Measurements from ENCODE around the gene GLP2R.
"Not testable (repeated sequence)": the region's sequence is repeated elsewhere in the genome, so short reads cannot be mapped to it uniquely, and the experiment has no call there.

Gene GLP2R

GRCh38 chr17:9900784-9901183 is 75.1 kb downstream of the GLP2R start:
- no peak for DNase-seq

DNA sequence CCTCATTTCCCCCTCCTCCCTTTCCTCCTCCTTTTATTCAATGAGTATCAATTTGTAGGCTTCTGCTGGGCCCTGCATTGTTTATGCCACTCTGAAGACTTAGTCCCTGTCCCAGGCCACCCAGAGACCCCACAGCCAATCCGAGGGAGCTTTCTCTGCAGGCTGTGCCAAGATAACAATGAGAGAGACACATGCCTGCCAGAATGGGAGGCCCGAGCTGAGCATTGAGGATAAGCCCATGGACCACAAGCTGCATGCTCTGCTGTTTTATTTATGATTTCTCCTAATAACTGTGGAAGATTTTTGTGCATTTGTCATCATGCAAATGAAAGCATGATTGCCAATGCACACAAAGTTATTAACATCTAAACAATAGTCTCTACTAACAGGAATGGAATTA is 76.4 kb downstream of the GLP2R start:
- DNase-seq = no peak

- DNase-seq = no peak
Measured at GRCh38 chr17:9904277-9905077, 78.8 kb downstream of the GLP2R start.

DNA sequence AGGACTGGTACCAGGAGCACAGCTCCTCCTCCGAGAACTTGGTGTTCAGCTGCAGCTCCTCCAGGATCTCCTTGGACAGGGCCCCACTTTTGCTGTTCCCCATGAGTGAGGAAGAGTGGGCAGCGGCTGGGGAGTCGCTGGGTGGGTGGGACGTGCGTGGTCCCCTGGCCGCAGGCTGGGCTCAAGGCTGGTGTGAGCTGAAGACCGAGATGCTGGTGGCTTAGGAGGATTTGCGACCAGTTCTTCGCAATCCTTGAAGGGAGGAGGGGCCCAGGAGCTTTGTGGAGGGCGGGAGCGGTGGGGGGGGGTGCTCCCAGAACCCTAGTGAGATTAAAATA is 79.3 kb downstream of the GLP2R start, which contains the start of gene RCVRN:
Gene RCVRN (minus strand): TSS at position 194 of the 338 bp plus-strand sequence. CDS start 91 bp downstream, at position 103.
- no peak for DNase-seq

DNA sequence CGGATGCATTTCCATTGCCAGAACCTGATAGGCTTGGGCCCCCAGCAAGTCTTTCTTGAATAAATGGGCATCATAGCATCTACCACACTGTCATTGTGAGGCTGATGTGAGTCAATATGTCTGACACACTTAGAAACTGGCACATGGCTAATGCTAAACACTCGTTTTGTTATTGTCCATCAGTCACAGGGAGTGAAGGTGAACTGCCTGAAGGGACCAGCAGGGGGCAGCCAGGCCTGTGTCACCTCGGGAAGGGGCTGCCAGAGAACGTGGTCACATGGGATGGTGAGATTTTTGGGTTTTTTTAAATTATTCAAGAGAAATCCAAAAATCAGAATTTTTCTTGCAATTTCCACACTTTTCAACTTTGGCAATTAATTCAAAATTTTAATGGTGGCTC is 80.2 kb downstream of the GLP2R start:
- peak; percentile 59 for DNase-seq

DNA sequence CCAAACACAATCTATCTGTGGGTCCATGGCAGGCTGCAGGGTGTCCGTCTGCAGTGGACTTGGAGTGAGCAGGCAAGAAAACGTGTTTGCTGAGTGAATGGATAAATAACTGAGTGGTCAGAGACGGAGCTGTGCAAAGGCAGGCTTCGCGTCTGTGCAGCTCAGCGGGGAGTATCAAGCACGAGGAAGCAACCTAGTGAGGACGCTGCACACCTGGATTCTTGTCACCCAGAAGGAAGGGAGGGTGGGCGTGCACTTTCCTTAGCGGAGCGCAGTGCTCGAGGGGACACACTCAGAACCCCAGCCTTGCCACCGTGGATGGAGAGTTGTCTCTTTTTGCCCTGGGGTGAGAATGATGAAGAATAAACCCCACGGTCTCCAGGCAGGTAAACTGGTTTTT is 80.9 kb downstream of the GLP2R start:
- no peak for DNase-seq

DNA sequence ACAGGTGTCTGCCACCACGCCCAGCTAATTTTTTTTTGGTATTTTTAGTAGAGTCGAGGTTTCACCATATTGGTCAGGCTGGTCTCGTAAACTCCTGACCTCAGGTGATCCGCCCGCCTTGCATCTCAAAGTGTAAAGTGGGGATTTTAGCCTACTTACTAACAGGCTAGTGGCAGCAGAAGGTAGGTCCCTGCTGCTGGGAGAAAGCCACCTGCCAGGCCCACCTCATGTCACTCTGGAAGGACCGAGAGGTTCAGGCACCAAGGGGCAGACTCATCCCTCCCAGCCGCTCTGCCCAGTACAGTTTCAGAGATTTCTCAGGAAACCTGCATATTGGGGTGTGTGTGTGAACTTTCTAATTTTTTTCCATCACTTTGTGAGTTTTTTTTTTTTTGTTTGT is 81.4 kb downstream of the GLP2R start:
- DNase-seq = no peak

- DNase-seq = no peak
Measured at GRCh38 chr17:9907883-9908648, 82.3 kb downstream of the GLP2R start.

DNA sequence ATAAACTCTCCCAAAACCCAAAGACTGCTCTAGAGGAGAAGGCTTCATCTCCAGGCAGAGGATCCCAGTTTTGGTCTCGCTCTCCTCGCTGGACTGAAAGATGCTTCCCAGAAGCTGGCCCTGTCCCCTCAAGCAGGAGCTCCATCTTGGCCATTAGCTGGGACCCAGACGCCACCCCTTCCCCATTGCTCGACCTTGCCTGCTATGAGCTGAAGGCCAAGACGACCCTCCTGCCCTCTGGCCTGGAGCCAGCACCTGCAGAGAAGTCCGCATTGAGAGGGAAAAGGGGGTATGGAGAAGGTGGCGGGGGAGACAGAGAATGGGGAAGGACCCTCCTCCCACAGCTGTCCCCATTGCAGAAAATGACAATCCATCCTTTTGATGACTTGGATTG is 82.9 kb downstream of the GLP2R start:
- no peak for DNase-seq

DNA sequence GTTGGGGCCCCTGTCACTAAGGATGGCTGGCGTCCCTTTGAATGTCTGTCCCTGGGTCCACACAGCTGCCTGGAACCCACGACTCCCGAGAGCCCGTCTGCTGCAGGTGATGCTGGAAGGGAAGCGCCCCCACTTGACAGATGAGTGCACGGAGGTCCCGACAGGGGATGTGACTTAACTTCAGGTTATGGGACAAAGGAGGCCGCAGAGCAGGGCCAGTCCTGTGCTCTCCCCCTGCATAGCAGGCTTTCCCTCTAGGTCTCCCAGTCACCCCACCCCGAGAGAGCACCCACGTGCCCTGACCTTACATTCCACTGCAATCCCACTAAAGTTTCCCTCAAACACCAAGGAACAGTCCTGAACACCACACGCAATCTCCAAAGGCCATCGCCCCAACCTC is 85.4 kb downstream of the GLP2R start:
- no peak for DNase-seq

DNA sequence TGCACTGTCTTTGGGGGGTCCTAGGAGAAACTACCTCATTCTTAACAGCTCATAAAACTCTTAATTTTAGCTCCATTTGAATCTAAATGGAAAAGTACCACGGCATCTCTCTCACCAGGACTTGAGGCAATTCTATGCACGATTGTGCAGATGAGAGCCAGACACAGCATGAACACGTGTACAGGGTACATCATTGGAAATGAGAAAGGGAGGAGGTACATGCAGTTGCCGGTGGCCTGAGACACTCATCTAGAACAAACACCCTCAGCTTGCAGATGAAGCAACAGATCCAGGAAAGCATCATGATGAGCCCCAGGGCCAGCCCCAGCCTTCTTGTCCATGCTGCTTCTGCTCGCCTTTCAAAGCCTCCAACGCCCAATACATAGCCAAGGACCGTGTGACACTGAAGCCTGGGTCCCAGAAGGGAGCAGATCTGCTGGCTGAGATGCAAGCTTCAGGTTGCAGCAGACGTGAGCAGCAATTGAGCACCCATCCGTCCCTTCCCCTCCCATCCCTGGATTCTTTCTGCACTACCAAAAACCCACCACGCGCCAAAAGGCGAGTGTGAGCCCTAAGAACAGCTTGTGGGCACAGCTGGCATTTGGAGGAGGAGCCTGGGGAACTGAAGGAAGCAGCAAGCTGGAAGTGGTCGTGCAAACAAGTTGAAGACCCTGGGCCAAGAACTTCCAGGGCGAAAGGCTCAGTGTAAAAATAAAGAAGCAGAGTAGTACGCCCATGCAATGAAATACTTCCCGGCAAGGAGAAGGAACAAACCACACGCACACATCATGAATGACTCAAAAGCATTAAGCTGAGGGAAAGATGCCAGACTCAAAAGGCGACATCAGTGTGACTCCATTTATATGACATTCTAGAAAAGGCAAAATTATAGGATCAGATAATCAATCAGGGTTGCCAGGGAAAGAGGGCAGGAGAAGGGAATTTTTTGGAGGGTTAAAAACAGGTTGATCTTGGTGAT is 86.7 kb downstream of the GLP2R start:
- DNase-seq = no peak

- DNase-seq = no peak
Measured at GRCh38 chr17:9913476-9913875, 87.8 kb downstream of the GLP2R start.

GRCh38 chr17:9916108-9916507 is 90.4 kb downstream of the GLP2R start:
- no peak for DNase-seq

DNA sequence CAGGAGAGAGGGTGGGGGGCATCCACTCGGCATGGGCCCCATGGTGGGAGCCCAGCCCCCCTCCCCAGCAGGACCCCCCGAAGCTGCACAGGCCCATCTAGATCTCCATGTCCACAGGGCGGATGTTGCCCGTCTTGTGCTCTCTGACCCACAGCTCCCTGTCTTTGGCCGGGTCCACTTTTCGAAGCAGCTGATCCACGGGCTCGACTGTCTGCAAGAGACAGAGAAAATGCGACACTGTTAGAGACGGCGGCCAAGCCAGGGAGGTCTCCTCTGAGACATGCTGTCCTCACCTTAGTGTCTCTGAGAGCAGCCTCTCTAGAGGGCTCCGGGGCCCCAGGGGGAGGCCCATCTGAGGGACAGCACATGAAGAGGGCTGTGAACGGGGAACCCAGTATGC is 91.4 kb downstream of the GLP2R start:
- no peak for DNase-seq

DNA sequence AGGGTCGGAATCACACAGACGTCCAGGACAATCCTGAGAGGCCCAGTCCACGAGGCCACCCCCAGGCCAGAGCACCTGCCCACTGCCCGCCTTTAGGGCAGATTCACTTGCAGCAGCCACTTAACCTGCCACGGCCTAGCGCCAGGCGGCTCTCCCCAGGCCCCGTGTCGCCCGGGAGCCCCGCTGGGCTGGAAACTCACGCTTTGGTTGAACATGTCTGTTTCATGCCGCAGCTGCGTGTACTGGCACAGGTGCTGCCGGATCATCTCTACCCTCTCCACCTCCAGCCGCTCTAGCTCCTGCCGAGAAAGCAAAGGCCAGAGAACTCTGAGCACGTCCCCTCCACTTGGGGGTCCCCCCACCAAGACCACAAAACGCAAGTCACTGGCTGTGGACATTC is 92.1 kb downstream of the GLP2R start:
- no peak for DNase-seq

- DNase-seq = no peak
Measured at GRCh38 chr17:9918352-9918751, 92.6 kb downstream of the GLP2R start.

DNA sequence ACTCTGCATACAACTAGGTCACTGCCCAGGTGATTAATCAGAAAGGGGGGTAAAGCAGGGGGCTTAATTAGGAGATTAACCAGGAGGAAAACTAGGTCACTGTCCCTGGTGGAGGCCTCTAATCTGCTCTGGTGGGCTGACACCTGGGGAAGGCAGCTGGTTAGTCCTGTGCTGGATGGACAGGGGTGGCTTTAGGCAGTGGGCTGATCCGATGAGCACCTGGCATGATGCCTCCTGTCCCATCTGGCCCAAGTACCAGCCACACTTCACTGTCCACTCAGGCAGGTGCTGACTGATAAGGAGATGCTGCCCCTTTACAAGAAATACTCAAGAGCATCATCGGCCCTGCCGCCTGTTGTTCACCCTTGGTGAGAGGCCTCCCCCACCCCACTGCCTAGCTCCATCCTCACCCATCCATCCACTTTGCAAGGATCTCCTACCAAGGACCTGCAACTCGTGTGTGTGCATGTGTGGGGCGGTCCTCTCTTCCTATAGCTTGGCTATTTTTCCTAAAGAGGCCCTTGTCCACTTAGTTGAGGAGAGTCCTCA is 93.2 kb downstream of the GLP2R start:
- DNase-seq = no peak

DNA sequence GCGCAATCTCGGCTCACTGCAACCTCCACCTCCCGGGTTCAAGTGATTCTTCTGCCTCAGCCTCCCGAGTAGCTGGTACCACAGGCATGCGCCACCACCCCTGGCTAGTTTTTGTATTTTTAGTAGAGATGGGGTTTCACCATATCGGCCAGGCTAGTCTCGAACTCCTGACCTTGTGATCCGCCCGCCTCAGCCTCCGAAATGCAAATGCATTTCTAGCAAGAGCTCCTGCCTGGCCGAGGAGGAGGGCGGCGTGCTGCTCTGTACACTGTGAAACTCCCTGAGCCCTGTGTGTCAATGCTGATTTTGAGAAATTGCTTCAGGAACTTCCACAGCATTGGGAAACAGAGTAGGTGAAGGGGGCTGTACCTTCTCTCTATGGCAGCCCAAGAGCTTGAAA is 95.5 kb downstream of the GLP2R start:
- not testable (repeated sequence) for DNase-seq

DNA sequence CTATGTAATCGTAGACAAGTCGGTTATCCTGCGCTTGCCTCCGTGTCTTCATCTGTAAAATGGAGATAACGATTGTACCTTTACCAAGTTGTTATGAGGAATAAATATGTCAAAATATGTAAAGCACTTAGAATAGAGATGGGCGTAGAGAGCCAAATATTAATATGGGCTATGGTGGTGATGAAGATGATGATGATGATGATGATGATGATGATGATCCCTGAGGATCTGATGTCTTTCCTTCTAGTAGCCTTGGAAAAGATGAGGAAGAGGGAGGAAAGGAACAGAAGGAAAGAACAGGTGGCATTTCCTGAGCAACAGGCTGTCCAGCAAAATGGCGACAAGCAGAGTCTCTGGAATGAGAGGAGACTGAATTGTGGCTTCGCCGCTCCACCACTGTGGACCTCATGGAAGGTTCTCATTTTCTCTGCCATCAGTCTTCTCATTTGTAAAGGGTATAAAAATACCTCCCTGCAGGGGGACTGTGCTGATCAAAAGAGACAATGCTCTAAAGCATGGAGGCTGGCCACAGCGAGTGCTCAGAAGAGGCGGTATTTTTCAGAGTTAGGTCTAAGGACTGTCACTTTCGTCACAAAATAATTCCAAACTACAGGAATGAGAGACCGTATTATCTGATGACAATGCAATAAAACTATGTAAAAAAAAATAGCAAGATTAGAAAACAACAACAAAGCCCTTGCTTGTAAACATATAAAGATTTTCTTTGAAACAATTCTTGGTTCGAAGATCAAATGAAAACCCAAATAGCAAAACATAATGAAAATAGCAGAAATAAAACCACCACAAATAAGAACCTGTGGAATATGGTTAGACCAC is 96.5 kb downstream of the GLP2R start:
- no peak for DNase-seq

DNA sequence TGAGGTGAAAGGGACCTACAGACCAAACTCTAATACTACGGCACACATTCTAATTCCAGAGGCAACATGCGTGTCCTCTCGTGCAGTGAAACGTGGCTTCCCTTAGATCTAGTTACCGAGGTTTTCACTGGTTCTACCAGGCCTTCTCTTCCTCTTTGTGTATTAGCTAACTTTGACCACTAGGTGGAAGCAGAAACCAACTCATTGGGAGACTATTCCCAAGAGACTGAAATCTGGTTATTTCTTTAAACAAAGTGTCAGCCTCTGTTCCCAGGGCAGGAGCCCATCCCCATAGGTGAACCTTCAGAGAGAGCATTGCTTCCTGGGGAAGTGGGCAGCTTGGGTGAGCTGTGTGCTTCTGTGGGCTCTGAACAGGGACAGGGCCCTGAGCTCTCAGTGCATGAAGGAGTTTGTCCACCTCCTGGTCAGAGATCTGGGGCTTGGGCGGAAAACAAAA is 99.0 kb downstream of the GLP2R start:
- DNase-seq = no peak

DNA sequence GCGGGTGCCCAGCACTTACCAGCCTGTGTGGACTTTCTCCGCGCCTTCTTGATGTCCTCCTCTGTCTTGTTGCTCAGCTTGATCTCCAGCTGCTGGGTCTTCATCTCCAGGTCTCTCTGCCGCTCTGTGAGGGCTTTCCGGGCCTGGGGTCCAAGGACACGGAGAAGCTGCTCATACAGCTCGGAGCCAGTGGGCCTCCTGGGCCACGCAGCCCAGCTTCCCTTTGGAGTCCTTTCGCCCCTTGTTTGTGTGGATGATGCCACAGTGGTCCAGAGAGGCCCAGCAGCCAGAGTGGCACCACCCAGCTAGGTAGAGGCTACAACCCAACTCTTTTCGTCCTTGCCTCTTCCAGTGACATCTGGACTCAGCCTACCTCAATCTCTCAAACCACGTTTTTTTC is 99.7 kb downstream of the GLP2R start:
- no peak for DNase-seq
